Measurements from ENCODE around the gene MAP2K2.

DNA sequence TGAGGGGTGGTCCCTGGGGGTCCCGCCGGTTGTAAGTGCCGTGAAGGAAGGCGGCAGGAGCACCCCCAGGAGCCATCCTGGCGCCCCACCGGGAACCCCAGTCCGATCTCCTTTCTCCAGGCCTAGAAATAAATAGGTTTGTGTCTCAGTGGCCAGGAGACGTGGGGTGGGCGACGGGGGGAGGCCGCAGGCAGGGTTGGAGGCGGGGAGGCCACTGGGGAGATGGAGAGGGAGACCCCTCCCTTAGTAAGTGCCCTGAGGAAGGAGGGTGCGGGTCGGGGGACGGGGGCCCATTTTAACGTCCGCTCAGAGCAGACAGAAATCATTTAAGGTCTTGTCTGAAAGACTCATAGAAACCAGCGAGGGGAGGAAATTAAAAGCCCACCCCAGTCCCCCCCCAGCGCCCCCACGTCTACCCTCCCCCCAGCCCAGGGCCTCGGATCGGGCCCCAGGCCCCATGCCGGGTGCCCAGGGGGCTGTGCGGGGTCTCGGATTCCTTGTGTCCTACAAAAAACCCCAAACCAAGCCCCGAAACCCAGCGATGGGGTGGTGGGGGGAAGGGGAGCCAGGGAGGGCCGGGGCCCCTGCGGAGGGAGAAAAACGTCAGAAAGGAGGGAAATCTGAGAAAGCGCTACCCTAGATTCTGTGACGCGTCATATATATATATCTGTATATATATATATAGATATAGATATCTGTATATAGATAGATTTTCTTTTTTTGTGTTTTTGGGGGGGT, 76.8 kb downstream of the MAP2K2 start:
- TF ChIP-seq, protein P1, sequence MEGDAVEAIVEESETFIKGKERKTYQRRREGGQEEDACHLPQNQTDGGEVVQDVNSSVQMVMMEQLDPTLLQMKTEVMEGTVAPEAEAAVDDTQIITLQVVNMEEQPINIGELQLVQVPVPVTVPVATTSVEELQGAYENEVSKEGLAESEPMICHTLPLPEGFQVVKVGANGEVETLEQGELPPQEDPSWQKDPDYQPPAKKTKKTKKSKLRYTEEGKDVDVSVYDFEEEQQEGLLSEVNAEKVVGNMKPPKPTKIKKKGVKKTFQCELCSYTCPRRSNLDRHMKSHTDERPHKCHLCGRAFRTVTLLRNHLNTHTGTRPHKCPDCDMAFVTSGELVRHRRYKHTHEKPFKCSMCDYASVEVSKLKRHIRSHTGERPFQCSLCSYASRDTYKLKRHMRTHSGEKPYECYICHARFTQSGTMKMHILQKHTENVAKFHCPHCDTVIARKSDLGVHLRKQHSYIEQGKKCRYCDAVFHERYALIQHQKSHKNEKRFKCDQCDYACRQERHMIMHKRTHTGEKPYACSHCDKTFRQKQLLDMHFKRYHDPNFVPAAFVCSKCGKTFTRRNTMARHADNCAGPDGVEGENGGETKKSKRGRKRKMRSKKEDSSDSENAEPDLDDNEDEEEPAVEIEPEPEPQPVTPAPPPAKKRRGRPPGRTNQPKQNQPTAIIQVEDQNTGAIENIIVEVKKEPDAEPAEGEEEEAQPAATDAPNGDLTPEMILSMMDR (conservative IDR thresholded peaks at IDR 0.05; ENCODE audit: low read length), result no peak
- no peak for TF ChIP-seq EZH2phosphoT487 (IDR thresholded peaks at IDR 0.05; ENCODE audit: borderline replicate concordance)

Data from Loucy (cell line).